HepG2 (cell line): ENCODE measurements around the gene TMEM134. TPM values are rescaled to one million over a fixed set of nuclear protein-coding genes. Genes with fewer than 3 reads are reported as not detected.

Experiments used
- CAMTA2 ChIP-seq: sonication (generic); formaldehyde crosslinking; IDR thresholded peaks from 2 replicates; pipeline ENCODE4 v1.4.0; 2020; ENCODE audit warnings: mild to moderate bottlenecking, missing genetic modification reagents, borderline replicate concordance
- EED ChIP-seq: sonication (generic); formaldehyde crosslinking; IDR thresholded peaks from 2 replicates; pipeline ENCODE4 v1.5.0; 2020; ENCODE audit warnings: mild to moderate bottlenecking, missing genetic modification reagents
- ETV6 ChIP-seq: sonication (generic); formaldehyde crosslinking; conservative IDR thresholded peaks from 2 replicates; pipeline ENCODE4 v1.4.0; 2020; ENCODE audit warnings: missing genetic modification reagents
- MIER2 ChIP-seq: IDR thresholded peaks from 2 replicates; pipeline ENCODE4 v1.6.1; 2016; ENCODE audit warnings: missing biosample characterization, missing genetic modification reagents
- NFRKB ChIP-seq: fragments of 450-650 bp; IDR thresholded peaks from 2 replicates; pipeline ENCODE4 v1.6.1; 2017
- ONECUT2 ChIP-seq: sonication (generic); formaldehyde crosslinking; IDR thresholded peaks from 2 replicates; pipeline ENCODE4 v1.4.0; 2020; ENCODE audit warnings: missing genetic modification reagents
- PAF1 ChIP-seq: IDR thresholded peaks from 2 replicates; pipeline ENCODE4 v1.6.1; 2016; ENCODE audit warnings: missing genetic modification reagents, missing compliant biosample characterization
- REPIN1 ChIP-seq: sonication (generic); formaldehyde crosslinking; IDR thresholded peaks from 2 replicates; pipeline ENCODE4 v1.8.0; 2022; ENCODE audit warnings: missing genetic modification reagents, low read depth, mild to moderate bottlenecking, borderline replicate concordance
- SMAD9 ChIP-seq: sonication (generic); formaldehyde crosslinking; IDR thresholded peaks from 2 replicates; pipeline ENCODE4 v1.5.1; 2020; ENCODE audit warnings: mild to moderate bottlenecking, missing genetic modification reagents
- SOX13 ChIP-seq, 3 experiments: fragments of 450-650 bp in 1 of 3; sonication (generic) in 1 of 3; formaldehyde crosslinking in 1 of 3; IDR thresholded peaks in 2 of 3; conservative IDR thresholded peaks in 1 of 3; 2 replicates each; pipeline versions ENCODE4 v1.5.0 to v1.6.1; 2016 to 2020; ENCODE audit warnings: antibody characterized with exemption in 1 of 3, mild to moderate bottlenecking in 1 of 3, missing compliant biosample characterization in 1 of 3, missing genetic modification reagents in 1 of 3, moderate library complexity in 1 of 3
- ZNF446 ChIP-seq: sonication (generic); formaldehyde crosslinking; IDR thresholded peaks from 2 replicates; pipeline ENCODE4 v1.5.0; 2020; ENCODE audit warnings: mild to moderate bottlenecking, missing genetic modification reagents
- ZNF496 ChIP-seq: sonication (generic); formaldehyde crosslinking; IDR thresholded peaks from 2 replicates; pipeline ENCODE4 v1.8.1; 2023; ENCODE audit warnings: mild to moderate bottlenecking, moderate library complexity, missing genetic modification reagents; ENCODE audit not compliant: insufficient replicate concordance
- ZNF572 ChIP-seq: sonication (generic); formaldehyde crosslinking; IDR thresholded peaks from 2 replicates; pipeline ENCODE4 v1.5.1; 2020; ENCODE audit warnings: mild to moderate bottlenecking, missing genetic modification reagents
- ZNF737 ChIP-seq: sonication (generic); formaldehyde crosslinking; IDR thresholded peaks from 2 replicates; pipeline ENCODE4 v1.5.0; 2020; ENCODE audit warnings: missing genetic modification reagents, mild to moderate bottlenecking, borderline replicate concordance
- ZNF850 ChIP-seq: sonication (generic); formaldehyde crosslinking; conservative IDR thresholded peaks from 2 replicates; pipeline ENCODE4 v1.9.0; 2021; ENCODE audit warnings: mild to moderate bottlenecking, missing genetic modification reagents
- polyA plus RNA-seq, 8 experiments: library from polyadenylated mRNA; depleted of rRNA in 3 of 8; stranded (reverse) in 7 of 8; unstranded in 1 of 8; fragments of >200 nt; fragmentation: Illumina TruSeq in 4 of 8; extraction: Trizol in 4 of 8; gene quantifications; 2 replicates each; pipeline versions ENCODE4 v1.2.1 to v1.2.3, GENCODE V29; 2011 to 2016; ENCODE audit warnings: low read depth in 4 of 8, missing spikeins in 1 of 8, mixed read lengths in 1 of 8; ENCODE audit not compliant: insufficient read depth in 1 of 8
- total RNA-seq, 5 experiments: library from RNA; depleted of rRNA; stranded (reverse); fragments of >200 nt; fragmentation: Illumina TruSeq; extraction: Trizol; gene quantifications; 2 replicates each; pipeline ENCODE4 v1.2.3, GENCODE V29; 2016; ENCODE audit warnings: low read depth in 1 of 5
- TF ChIP-seq, protein P1 (sequence below): sonication (generic); formaldehyde crosslinking; IDR thresholded peaks from 2 replicates; pipeline ENCODE4 v1.4.0; 2020; ENCODE audit warnings: missing genetic modification reagents
- TF ChIP-seq, protein P2 (sequence below): sonication (generic); formaldehyde crosslinking; IDR thresholded peaks from 2 replicates; pipeline ENCODE4 v1.5.0; 2020; ENCODE audit warnings: mild to moderate bottlenecking, missing genetic modification reagents, moderate library complexity
- TF ChIP-seq, protein P3 (sequence below): sonication (generic); formaldehyde crosslinking; IDR thresholded peaks from 2 replicates; pipeline ENCODE4 v1.8.0; 2022; ENCODE audit warnings: mild to moderate bottlenecking, missing genetic modification reagents; ENCODE audit not compliant: insufficient replicate concordance
- TF ChIP-seq, protein P4 (sequence below): sonication (generic); formaldehyde crosslinking; IDR thresholded peaks from 2 replicates; pipeline ENCODE4 v1.4.0; 2020; ENCODE audit warnings: mild to moderate bottlenecking, missing genetic modification reagents

Gene TMEM134
- total and polyA plus RNA-seq, 2 of the 13 experiments (the other 11 are each of a cell fraction or from before 2014, with no cell fraction given) = 6.9 to 26.9 TPM

DNA sequence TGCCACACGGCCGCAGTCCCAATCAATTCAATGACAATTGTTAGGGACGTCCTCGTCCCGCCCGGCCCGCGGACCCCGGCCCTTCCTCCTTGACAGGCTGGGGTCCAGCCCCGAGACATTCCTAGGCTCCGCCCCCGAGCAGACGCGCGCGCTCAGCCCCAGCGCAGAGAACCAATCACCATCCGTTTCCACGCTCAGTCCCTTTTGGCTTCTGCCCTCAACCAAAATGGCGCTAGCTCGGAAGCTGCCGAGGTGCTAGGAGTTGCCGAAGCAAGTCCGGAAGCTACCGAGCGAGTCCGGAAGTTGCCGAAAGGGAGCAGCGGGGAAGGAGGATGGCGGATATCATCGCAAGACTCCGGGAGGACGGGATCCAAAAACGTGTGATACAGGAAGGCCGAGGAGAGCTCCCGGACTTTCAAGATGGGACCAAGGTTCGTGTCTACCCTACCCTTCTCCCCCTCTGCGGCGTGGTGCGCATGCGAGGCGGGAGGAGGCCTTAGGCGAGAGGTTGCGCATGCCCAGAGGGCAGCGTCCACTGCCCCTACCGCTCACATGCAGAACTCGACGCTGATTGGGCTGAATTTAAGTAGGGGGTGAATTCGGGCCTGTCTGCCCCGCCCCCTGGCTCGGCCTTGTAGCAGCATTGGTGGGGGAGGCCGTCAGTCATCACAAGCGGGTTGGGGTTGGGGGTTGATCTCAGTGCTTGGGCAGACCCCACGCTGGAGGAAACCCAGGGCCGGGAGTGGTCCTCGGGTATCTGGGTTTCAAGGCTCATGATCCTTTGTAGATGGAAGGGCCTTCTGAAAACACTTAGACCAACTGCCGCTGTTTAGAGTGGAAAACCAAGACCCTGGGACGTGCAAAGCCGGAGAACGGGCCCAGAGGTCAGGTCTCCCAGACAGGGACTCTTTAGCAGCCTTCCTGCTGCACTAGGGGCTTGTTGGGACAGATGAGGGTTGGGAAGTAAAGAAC, 14.1 kb upstream of the TMEM134 start, which contains the start of gene AIP (continued):
- TF ChIP-seq, protein P1, sequence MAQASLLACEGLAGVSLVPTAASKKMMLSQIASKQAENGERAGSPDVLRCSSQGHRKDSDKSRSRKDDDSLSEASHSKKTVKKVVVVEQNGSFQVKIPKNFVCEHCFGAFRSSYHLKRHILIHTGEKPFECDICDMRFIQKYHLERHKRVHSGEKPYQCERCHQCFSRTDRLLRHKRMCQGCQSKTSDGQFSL (CRISPR knock-in tag) = 0 out of 2 replicates have a peak, but pooled peaks have one; percentile 79
- TF ChIP-seq ZNF737 (CRISPR knock-in tag) (no peak), CAMTA2 (CRISPR knock-in tag) (peak; percentile 75; the same call in 1 of the 2 replicates), EED (CRISPR knock-in tag) (peak; percentile 82), MIER2 (CRISPR knock-in tag) (peak; percentile 63), SMAD9 (CRISPR knock-in tag) (peak; percentile 98), ZNF496 (CRISPR knock-in tag) (no peak), ZNF446 (CRISPR knock-in tag) (peak; percentile 99), NFRKB (0 out of 2 replicates have a peak, but pooled peaks have one; percentile 4), PAF1 (CRISPR knock-in tag) (no peak), ONECUT2 (CRISPR knock-in tag) (peak; percentile 66), REPIN1 (CRISPR knock-in tag) (peak; percentile 99), SOX13 (IDR thresholded peaks at IDR 0.05) (no peak), SOX13 (CRISPR knock-in tag; conservative IDR thresholded peaks at IDR 0.05 in 1 of 2, IDR thresholded peaks at IDR 0.05 in 1 of 2) (peak in 1 of 2 experiments; percentile 30; a peak in 1 of 4 replicates), ZNF850 (CRISPR knock-in tag) (peak; percentile 34; the same call in 1 of the 2 replicates), ZNF572 (CRISPR knock-in tag) (peak; percentile 96), ETV6 (peak; percentile 95)
- TF ChIP-seq, protein P2, sequence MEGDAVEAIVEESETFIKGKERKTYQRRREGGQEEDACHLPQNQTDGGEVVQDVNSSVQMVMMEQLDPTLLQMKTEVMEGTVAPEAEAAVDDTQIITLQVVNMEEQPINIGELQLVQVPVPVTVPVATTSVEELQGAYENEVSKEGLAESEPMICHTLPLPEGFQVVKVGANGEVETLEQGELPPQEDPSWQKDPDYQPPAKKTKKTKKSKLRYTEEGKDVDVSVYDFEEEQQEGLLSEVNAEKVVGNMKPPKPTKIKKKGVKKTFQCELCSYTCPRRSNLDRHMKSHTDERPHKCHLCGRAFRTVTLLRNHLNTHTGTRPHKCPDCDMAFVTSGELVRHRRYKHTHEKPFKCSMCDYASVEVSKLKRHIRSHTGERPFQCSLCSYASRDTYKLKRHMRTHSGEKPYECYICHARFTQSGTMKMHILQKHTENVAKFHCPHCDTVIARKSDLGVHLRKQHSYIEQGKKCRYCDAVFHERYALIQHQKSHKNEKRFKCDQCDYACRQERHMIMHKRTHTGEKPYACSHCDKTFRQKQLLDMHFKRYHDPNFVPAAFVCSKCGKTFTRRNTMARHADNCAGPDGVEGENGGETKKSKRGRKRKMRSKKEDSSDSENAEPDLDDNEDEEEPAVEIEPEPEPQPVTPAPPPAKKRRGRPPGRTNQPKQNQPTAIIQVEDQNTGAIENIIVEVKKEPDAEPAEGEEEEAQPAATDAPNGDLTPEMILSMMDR (CRISPR knock-in tag) = peak; percentile 15; the same call in 1 of the 2 replicates
- TF ChIP-seq, protein P3, sequence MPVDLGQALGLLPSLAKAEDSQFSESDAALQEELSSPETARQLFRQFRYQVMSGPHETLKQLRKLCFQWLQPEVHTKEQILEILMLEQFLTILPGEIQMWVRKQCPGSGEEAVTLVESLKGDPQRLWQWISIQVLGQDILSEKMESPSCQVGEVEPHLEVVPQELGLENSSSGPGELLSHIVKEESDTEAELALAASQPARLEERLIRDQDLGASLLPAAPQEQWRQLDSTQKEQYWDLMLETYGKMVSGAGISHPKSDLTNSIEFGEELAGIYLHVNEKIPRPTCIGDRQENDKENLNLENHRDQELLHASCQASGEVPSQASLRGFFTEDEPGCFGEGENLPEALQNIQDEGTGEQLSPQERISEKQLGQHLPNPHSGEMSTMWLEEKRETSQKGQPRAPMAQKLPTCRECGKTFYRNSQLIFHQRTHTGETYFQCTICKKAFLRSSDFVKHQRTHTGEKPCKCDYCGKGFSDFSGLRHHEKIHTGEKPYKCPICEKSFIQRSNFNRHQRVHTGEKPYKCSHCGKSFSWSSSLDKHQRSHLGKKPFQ = peak; percentile 84
- TF ChIP-seq, protein P4, sequence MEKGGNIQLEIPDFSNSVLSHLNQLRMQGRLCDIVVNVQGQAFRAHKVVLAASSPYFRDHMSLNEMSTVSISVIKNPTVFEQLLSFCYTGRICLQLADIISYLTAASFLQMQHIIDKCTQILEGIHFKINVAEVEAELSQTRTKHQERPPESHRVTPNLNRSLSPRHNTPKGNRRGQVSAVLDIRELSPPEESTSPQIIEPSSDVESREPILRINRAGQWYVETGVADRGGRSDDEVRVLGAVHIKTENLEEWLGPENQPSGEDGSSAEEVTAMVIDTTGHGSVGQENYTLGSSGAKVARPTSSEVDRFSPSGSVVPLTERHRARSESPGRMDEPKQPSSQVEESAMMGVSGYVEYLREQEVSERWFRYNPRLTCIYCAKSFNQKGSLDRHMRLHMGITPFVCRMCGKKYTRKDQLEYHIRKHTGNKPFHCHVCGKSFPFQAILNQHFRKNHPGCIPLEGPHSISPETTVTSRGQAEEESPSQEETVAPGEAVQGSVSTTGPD (CRISPR knock-in tag) = 0 out of 2 replicates have a peak, but pooled peaks have one; percentile 45
